Spleen (tissue), 7 donors: Measurements from ENCODE around the gene ACRBP.

Experiments
- POLR2A ChIP-seq, 3 donors: fragments of 450-650 bp; IDR thresholded peaks; one replicate each; pipeline ENCODE4 v1.5.1; 2017; ENCODE audit warnings: antibody characterized with exemption in 3 of 3, mild to moderate bottlenecking in 1 of 3
- TF ChIP-seq, protein P1 (sequence below), 11 experiments: fragments of 200-600 bp in 7 of 11; fragments of 450-650 bp in 4 of 11; sonication (generic) in 4 of 11; IDR thresholded peaks in 8 of 11; conservative IDR thresholded peaks in 3 of 11; 1 replicate in 7 of 11; 2 replicates in 4 of 11; pipeline versions ENCODE4 v1.4.0 to v1.8.0; 2016 to 2021; ENCODE audit warnings: antibody characterized with exemption in 11 of 11, inconsistent platforms in 4 of 11, mild to moderate bottlenecking in 1 of 11
- donor health status: DM: no; HTN: no; CAD: no; lungs with moderate emphysema.
- donor health status: DM: no; HTN: no; CAD: no.
- donor health status: DM: no; HTN: no; CAD: no.

DNA sequence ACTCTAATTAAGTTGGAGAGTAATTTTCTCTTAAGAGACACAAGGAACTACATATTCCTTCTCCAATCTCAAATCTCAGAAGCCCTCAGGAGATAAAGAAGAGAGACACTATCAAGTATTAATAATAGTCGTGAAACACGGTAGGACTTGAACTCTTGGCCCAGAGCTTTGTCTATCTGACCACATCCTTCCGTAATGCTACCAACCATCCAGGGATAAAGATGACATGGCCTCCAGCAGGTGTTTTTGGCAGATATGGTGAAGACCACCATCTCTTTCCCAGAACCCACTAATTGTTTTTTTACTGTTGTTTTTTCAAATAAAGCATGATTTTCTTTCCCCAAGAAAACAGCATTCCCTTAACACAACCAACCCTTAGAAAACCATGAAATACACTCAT is 38.6 kb upstream of the ACRBP start:
- TF ChIP-seq, protein P1, sequence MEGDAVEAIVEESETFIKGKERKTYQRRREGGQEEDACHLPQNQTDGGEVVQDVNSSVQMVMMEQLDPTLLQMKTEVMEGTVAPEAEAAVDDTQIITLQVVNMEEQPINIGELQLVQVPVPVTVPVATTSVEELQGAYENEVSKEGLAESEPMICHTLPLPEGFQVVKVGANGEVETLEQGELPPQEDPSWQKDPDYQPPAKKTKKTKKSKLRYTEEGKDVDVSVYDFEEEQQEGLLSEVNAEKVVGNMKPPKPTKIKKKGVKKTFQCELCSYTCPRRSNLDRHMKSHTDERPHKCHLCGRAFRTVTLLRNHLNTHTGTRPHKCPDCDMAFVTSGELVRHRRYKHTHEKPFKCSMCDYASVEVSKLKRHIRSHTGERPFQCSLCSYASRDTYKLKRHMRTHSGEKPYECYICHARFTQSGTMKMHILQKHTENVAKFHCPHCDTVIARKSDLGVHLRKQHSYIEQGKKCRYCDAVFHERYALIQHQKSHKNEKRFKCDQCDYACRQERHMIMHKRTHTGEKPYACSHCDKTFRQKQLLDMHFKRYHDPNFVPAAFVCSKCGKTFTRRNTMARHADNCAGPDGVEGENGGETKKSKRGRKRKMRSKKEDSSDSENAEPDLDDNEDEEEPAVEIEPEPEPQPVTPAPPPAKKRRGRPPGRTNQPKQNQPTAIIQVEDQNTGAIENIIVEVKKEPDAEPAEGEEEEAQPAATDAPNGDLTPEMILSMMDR (IDR thresholded peaks at IDR 0.05 in 8 of 11, conservative IDR thresholded peaks at IDR 0.05 in 3 of 11): no peak
- no peak for TF ChIP-seq POLR2A (IDR thresholded peaks at IDR 0.05)
